Fibroblast of skin of abdomen (primary cell): Measurements from ENCODE around the gene AFAP1L2.
A peak's percentile ranks its signal among the peaks of the same experiment; 100 is the strongest.

Source experiments
- DNase-seq: peaks from one replicate; pipeline ENCODE4 v3.0.0-alpha.2; 2013

The AFAP1L2 gene

GRCh38 chr10:114408968-114409444, 4.7 kb upstream of the AFAP1L2 start:
- DNase-seq = no peak

GRCh38 chr10:114408112-114408967, 4.0 kb upstream of the AFAP1L2 start:
- no peak for DNase-seq

- DNase-seq = no peak
Observed at GRCh38 chr10:114406455-114406854, 2.2 kb upstream of the AFAP1L2 start.

GRCh38 chr10:114405011-114405350, 679 bp upstream of the AFAP1L2 start:
- DNase-seq = no peak

GRCh38 chr10:114403541-114404161, 651 bp downstream of the AFAP1L2 start:
- no peak for DNase-seq

GRCh38 chr10:114402871-114403540, 1.3 kb downstream of the AFAP1L2 start:
- no peak for DNase-seq

- DNase-seq = no peak
Observed at GRCh38 chr10:114402233-114402632, 2.1 kb downstream of the AFAP1L2 start.

- peak; percentile 54 for DNase-seq
Observed at GRCh38 chr10:114401195-114401791, 3.0 kb downstream of the AFAP1L2 start.

GRCh38 chr10:114400091-114400490, 4.2 kb downstream of the AFAP1L2 start:
- DNase-seq = no peak

- DNase-seq = no peak
Observed at GRCh38 chr10:114399576-114399975, 4.7 kb downstream of the AFAP1L2 start.

- no peak for DNase-seq
Observed at GRCh38 chr10:114398587-114399331, 5.5 kb downstream of the AFAP1L2 start.

GRCh38 chr10:114397651-114398145, 6.6 kb downstream of the AFAP1L2 start:
- DNase-seq = no peak

- DNase-seq = no peak
Observed at GRCh38 chr10:114396464-114396863, 7.8 kb downstream of the AFAP1L2 start.

GRCh38 chr10:114395366-114396022, 8.8 kb downstream of the AFAP1L2 start:
- DNase-seq = no peak

- no peak for DNase-seq
Observed at GRCh38 chr10:114394531-114394930, 9.8 kb downstream of the AFAP1L2 start.

GRCh38 chr10:114393886-114394285, 10.4 kb downstream of the AFAP1L2 start:
- no peak for DNase-seq

GRCh38 chr10:114393482-114393881, 10.8 kb downstream of the AFAP1L2 start:
- DNase-seq = no peak

GRCh38 chr10:114392112-114392835, 12.0 kb downstream of the AFAP1L2 start:
- DNase-seq = no peak

GRCh38 chr10:114391599-114391998, 12.7 kb downstream of the AFAP1L2 start:
- no peak for DNase-seq

GRCh38 chr10:114389426-114389825, 14.9 kb downstream of the AFAP1L2 start:
- DNase-seq = no peak

- DNase-seq = no peak
Observed at GRCh38 chr10:114388275-114388674, 16.0 kb downstream of the AFAP1L2 start.
